Epithelial cell of esophagus (primary cell): ENCODE results near the gene IKZF1.

ENCODE experiments used
- DNase-seq: peaks from one replicate; pipeline ENCODE4 v3.0.0; 2010; ENCODE audit warnings: low read depth
- H3K4me3 ChIP-seq: 2 replicates; pipeline ENCODE4 v1.5.1; 2011; ENCODE audit warnings: mild to moderate bottlenecking, low read length, control low read depth
- TF ChIP-seq, protein P1 (sequence below): IDR thresholded peaks from 2 replicates; pipeline ENCODE4 v1.5.1; 2011; ENCODE audit warnings: low read depth, mild to moderate bottlenecking, low read length, control low read depth, inconsistent platforms; ENCODE audit not compliant: insufficient read depth; ENCODE audit errors: missing control alignments

Gene IKZF1

DNA sequence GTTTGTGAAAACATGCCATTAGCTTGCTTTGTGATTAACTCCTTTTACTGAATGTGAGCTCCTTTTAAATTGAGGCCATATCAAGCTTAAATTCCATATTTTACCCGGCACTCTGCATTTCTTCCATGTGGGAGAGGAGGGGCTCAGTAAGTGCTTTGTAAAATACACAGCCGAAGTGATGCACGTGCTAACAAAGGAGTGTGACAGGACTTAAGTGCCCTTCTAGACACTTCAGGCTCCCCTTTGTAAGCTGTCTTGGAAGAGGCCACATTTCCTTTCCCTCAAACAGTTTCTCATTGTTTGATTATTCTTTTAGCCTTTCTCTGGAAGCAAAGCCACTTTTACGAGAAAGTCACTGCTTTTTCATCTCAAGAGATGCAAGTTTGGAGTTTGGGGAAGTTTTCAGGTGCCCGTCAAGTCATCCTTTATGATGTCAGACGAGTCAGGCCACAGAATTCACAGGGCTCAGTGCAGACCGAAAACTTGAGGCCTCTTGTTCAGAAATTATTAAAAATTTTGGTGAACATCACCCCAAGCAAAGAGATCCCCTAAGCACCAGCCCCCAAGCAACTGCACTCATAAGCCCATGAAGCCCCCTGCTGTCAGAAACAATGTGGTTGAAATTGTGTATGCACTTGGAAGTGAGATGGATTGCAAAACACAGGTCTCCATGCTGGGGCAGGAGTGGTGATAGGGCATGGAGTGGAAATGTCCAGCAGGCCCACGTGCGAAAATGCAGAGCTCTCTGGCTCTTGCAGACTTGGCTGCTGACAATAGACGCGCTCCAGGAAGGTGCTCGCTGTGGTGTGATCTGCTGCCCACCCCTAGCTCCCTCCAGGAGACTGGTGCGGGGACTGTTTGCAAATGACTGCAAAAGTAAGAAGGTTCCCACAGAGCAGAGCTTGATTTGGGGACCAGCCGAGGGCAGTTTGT, 11.5 kb downstream of the IKZF1 start:
- no peak for DNase-seq
- H3K4me3 ChIP-seq: no peak overlapping the region
- TF ChIP-seq, protein P1, sequence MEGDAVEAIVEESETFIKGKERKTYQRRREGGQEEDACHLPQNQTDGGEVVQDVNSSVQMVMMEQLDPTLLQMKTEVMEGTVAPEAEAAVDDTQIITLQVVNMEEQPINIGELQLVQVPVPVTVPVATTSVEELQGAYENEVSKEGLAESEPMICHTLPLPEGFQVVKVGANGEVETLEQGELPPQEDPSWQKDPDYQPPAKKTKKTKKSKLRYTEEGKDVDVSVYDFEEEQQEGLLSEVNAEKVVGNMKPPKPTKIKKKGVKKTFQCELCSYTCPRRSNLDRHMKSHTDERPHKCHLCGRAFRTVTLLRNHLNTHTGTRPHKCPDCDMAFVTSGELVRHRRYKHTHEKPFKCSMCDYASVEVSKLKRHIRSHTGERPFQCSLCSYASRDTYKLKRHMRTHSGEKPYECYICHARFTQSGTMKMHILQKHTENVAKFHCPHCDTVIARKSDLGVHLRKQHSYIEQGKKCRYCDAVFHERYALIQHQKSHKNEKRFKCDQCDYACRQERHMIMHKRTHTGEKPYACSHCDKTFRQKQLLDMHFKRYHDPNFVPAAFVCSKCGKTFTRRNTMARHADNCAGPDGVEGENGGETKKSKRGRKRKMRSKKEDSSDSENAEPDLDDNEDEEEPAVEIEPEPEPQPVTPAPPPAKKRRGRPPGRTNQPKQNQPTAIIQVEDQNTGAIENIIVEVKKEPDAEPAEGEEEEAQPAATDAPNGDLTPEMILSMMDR: no peak

DNA sequence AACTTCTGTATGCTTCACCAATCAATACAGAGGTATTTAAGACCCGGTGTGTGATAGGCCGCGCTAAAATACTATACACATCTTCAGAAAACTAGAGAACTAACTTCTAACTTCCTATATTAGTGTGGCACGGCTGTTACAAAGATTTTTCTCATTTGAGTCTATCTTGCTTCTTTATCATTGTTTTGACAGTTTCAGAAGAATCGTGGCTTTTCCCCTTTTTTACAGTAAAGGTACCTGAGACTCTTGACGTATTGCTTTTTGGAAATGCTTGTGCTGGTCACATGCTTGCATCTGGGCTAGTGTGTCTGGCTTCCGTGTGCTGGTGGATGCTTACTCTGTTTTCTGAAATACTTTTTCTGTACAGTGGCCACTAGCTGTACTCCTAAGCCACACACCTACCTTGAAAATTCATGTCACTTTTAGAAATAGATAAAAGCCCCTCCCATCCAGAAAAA, 12.7 kb downstream of the IKZF1 start:
- TF ChIP-seq, protein P1: no peak
- H3K4me3 ChIP-seq: no peak overlapping the region
- no peak for DNase-seq

DNA sequence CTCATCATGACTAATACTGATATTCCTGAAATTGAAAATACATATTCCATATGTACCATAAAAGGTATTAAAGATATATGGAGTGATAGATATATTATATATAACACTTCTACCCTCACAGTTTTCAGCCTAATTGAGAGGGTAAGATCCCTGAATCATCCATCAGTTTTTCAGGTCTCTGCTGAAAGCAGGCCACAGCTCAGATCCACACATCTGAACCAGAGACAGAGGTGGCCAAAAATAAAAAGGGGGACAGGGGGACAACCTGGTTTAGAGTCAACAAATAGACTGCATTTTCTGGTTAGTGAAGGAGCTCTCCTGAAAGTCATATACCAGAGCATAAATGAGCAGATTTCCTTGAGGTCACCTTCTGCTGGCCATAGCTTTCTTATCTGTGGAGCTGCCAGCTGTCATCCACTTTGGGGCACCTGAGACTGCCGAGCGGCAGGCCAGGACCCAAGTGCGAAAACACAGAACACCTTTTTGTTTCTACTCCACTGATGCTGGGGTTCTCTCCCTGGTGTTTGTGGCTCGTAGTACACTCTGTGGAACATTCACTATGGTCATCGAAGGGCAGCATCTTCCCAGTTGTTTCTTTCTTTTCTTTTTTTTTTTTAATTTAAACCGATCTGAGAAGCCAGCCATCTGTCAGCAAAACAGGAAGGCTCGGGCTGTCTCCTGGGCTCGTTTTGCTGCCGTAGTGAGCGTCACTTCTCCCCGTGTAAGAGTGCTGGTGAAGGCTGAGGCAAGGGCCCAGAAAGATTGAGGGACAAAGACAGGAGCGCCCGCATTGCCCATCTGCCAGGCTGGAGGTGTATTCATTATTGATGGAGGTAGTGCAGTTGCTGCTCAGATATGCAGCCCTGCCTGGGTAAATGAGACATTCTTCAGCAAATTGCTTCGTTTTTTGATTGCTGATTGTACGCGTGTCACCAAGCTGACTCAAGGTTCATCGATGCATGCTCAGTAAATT, 13.5 kb downstream of the IKZF1 start:
- TF ChIP-seq, protein P1: no peak
- no peak for DNase-seq
- H3K4me3 ChIP-seq: no peak overlapping the region

DNA sequence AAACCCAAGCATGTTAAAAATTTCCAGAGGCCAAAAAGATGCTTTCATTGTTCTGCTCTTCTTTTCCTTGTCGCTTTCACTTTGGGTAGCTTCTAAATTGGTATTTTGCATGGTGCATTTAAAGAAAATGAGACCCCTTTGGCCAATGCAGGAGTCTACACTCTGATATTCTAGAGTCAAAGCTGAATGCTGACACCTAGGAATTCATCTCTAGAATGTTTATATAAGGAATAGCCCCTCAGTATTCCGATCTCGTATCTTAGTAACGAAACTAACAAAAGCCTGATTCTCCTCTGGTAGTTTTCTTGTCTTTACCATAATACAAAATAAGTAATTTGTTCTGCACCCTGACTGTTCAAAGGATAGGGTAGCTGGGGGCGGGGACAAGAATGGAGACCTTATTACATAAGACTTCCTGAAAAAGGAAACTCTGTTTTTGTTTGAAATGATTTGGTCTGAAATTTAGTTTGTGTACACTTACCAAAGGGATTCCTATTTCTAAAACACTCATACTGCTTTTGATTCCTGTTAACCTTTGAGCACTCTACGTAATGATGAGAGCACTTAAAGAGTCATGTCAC, 17.1 kb downstream of the IKZF1 start:
- no peak for DNase-seq
- no peak overlapping the region for H3K4me3 ChIP-seq
- TF ChIP-seq, protein P1: no peak

DNA sequence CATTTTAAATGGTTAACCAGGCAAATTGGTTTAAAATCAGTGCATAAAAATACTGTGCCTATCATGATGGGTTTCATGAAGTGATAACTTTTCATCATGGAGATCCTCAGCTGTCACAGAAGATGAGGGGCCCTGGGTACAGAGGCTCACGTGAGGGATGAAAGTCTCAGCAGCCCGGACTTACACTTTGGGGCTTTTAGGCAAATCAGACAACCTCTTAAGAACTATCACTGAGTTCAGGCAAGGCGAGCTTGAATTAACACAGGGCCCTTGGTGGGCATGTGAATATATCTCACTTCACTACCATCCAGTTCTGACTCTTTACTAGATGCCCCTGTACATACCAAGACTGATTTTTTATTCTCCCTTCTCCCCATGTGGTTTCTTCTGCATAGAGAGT, 19.6 kb downstream of the IKZF1 start:
- no peak for DNase-seq
- TF ChIP-seq, protein P1: no peak

DNA sequence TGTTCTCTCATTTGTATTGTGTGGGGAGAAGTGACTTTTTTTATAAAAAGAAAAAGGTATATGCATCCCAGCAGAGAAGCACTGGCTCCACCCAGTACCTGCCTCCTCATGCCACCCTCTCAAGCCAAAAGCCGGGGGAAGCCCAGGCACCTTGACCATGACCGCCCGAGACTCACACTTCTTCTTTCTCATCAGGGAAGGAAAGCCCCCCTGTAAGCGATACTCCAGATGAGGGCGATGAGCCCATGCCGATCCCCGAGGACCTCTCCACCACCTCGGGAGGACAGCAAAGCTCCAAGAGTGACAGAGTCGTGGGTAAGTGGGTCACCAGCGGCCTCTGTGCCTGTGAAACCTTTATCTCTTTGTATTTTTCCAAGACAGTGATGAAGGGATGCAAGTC, 22.9 kb downstream of the IKZF1 start:
- DNase-seq: no peak

More for the DNA sequence above, 19.6 kb downstream of the IKZF1 start:
- H3K4me3 ChIP-seq: no peak overlapping the region

More for the DNA sequence above, 22.9 kb downstream of the IKZF1 start:
- TF ChIP-seq, protein P1: no peak
- no peak overlapping the region for H3K4me3 ChIP-seq
